NB4 (cell line): ENCODE measurements around the gene EMX1.

Experiments
- CTCF ChIP-seq: IDR thresholded peaks from one replicate; pipeline ENCODE4 v1.5.1; 2012; ENCODE audit warnings: low read depth, low read length
- MYC ChIP-seq: IDR thresholded peaks from 2 replicates; pipeline ENCODE4 v1.6.1; 2011; ENCODE audit warnings: low read depth, low read length
- POLR2A ChIP-seq: IDR thresholded peaks from 2 replicates; pipeline ENCODE4 v1.6.1; 2011; ENCODE audit warnings: mild to moderate bottlenecking; ENCODE audit not compliant: insufficient read length; ENCODE audit errors: extremely low read depth
- TF ChIP-seq, protein P1 (sequence below): IDR thresholded peaks from 2 replicates; pipeline ENCODE4 v1.6.1; 2011; ENCODE audit warnings: low read depth, low read length

DNA sequence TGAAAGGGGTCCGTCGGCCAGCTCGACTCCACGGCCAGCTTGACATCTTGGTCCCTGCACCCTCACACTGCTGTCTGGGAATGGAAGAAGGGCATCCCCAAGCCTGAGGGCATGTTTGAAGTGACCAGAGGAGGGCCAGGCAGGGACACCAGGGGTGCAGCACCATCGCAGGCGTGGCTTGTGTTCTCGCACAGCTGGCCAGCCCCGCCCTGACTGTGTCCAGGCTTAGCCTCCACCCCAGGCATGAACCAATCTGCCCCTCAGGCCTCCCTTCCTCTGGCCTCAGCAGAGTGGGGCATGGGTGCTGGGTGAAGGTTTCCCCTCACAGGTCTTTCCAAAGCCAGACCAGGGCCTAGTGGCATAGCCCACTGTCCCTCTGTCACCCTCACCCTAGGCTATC lies 25.0 kb downstream of the EMX1 start:
- TF ChIP-seq CTCF: no peak
- TF ChIP-seq, protein P1, sequence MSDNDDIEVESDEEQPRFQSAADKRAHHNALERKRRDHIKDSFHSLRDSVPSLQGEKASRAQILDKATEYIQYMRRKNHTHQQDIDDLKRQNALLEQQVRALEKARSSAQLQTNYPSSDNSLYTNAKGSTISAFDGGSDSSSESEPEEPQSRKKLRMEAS: no peak
- TF ChIP-seq POLR2A: no peak
- TF ChIP-seq MYC: no peak
